GDM1 (cell line): ENCODE results near the gene TOP1.

Experiments used
- DNase-seq: peaks from one replicate; lab custom pipeline; 2025; lab: John Stamatoyannopoulos, UW

The TOP1 gene

GRCh38 chr20:41038149-41038877 lies 9.7 kb downstream of the TOP1 start:
- no peak for DNase-seq

- DNase-seq = no peak
Measured at GRCh38 chr20:41038878-41039404, 10.3 kb downstream of the TOP1 start.

- DNase-seq = no peak
Measured at GRCh38 chr20:41040855-41041254, 12.2 kb downstream of the TOP1 start.

DNA sequence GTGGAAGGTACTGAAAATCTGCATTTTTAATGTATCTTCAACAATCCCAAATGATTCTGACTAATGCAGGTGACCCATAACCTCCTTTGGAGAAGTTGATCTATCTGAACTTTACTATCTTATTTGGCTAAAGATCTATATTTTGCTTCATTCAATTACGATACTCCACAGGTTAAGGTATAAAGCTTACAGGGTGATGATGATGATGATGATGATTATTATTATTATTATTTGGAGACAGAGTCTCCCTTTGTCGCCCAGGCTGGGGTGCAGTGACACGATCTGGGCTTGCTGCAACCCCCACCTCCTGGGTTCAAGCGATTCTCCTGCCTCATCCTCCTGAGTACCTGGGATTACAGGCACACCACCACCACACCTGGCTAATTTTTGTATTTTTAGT lies 13.1 kb downstream of the TOP1 start:
- DNase-seq = no peak

DNA sequence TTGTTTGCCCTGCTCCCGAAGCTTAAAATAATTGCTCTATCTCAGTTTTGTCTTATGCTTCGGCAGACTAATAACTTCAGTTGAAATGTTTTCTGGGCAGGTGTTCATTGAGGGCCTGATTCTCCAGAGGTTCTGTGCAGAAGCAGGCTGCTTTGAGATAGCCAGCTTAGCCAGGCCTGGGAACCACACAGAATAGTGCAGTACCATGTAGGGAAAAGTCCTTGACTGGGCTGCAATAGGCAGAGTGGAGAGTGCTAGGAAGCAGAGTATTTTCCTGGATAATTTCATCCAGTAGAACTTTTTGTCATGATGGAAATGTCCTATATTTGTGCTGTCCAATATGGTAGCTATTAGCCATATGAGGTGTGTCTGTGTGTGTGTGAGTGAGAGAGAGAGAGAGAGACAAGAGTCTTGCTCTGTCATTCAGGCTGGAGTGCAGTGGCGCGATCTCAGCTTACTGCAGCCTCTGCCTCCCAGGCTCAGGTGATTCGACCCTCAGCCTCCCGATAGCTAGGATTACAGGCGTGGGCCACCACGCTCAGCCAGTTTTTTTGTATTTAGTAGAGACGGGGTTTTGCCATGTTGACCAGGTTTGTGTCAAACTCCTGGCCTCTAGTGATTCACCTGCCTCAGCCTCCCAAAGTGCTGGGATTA lies 15.9 kb downstream of the TOP1 start:
- no peak for DNase-seq

- no peak for DNase-seq
Measured at GRCh38 chr20:41045671-41046070, 17.0 kb downstream of the TOP1 start.

DNA sequence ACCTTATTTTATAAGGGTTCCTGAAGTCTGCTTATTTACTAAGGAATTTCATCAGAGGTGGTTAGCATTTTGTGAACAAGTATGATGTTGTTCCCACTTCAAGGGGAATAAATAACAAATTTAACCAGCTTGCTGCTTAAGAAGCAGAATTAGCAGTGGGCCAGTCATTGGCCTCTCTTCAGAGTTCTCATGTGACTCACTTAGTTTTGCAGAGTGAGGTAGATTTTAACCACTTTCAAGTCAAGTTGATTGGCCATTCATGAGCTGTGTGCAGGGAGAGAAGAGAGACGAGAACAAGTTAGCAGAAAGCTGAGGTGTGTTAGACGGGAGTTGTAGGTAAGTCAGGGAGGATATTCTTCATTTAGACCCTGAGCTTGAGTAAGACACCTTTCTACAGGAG lies 18.1 kb downstream of the TOP1 start:
- no peak for DNase-seq

DNA sequence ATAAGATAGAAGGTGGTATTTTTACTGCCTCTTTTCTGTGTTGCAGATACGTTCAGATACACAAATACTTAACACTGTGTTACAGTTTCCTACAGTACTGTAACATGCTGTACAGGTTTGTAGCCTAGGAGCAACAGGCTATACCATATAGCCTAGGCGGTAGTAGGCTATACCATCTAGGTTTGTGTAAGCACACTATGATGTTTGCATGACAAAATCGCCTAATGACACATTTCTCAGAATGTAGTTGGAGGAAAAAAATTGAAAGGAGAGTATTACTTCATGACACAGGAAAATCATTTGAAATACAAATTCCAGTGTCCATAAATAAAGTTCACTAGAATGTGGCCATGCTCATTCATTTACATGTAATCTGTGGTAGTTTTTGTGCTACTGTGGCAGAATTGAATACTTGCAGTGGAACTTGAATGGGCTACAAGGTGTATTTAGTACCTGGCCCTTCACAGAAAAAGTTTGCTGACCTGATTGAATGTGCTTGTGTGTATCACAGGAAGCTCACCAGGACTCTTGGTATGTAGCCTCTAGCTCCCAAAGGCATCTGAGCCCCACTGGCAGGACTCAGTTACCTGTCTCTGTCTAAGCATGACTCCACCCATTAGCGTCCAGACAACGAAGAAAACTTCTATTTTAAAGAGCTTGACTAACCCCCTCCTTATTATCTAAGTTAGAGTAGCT lies 18.8 kb downstream of the TOP1 start:
- DNase-seq = no peak

GRCh38 chr20:41047975-41048305 lies 19.3 kb downstream of the TOP1 start:
- DNase-seq = no peak

- no peak for DNase-seq
Measured at GRCh38 chr20:41048461-41049301, 20.1 kb downstream of the TOP1 start.

GRCh38 chr20:41049451-41049850 lies 20.8 kb downstream of the TOP1 start:
- no peak for DNase-seq

GRCh38 chr20:41050361-41051008 lies 21.9 kb downstream of the TOP1 start:
- no peak for DNase-seq

GRCh38 chr20:41051009-41051825 lies 22.6 kb downstream of the TOP1 start:
- no peak for DNase-seq

DNA sequence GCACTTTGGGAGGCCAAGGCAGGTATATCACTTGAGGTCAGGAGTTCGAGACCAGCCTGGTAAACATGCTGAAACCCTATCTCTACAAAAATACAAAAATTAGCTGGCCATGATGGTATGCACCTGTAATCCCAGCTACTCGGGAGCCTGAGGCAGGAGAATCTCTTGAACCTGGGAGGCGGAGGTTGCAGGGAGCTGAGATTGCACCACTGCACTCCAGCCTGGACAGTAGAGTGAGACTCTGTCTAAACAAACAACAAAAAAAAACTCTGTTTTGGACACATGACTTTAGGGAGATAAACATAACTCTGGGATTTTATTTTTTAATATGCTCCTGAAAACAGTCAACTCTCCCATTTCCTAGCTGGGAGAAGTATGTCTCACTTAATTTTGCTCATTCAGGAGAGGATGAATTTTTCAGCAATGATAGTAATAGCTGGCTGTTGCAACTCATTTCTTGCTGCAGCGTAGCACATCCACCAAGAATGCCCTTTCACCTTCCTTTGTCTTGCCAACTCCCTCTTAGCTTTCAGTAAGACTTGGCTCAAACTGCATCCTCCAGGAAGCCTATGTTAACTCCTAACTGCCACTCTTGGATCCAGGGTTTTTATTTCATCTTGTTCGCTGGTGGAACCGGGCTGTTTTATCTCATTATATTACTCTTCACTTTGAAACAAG lies 24.3 kb downstream of the TOP1 start:
- DNase-seq = no peak

DNA sequence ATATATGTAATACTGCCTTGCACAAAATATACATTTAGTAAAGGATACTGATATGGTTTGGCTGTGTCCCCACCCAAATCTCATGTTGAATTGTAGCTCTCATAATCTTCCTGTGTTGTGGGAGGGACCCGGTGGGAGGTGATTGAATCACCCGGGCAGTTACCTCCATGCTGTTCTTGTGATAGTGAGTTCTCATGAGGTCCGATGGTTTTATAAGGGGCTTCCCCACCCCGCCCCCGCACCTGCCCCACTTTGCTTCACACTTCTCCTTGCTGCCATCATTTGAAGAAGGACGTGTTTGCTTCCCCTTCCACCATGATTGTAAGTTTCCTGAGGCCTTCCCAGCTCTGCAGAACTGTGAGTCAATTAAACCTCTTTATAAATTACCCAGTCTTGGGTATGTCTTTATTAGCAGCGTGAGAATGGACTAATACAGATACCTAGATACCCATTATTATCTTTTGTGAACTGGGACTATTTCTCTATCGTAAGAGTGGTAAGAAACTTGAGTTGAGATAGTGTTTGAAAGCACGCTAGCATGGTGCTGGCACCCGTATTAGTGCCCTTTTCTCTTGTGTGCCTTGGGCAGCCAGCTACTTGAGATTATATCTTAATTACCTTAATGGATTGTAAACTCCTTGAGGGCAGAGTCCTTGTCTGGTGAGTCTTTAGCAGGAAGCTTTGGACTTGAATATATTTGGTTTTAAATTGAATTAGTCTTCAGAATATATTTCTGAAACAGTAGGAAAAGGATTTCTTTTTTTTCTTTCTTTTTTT lies 25.6 kb downstream of the TOP1 start:
- DNase-seq = no peak

DNA sequence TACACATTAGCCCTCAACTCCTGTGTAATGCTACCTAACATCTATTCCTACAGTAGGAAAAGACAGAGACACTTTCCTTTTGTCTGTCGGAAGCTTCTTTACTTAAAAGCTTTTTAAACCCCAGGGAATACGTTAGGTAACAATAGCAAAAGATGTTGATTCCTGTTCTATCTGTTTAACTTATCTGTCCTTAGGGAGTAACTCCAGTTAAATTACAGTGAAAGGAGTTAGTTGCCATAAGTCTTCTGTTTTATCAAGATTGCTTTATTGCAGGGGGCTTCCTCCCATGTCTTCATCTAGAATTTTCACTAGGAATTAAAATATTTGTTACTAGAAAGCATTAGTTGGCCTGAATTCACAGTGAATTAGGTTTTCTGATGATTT lies 26.2 kb downstream of the TOP1 start:
- DNase-seq = no peak

GRCh38 chr20:41055679-41056078 lies 27.1 kb downstream of the TOP1 start:
- no peak for DNase-seq

- no peak for DNase-seq
Measured at GRCh38 chr20:41057999-41058673, 29.5 kb downstream of the TOP1 start.
